Skin epidermis (tissue), 12 donors: Measurements from ENCODE around the gene PRX.

Source experiments
- H3K27ac ChIP-seq, 21 experiments: fragments of 200-600 bp; sonication (generic) in 11 of 21; one replicate each; pipeline ENCODE4 v1.5.0; 2020; ENCODE audit warnings: mild to moderate bottlenecking in 3 of 21, inconsistent platforms in 2 of 21, moderate library complexity in 2 of 21
- H3K4me3 ChIP-seq, 7 experiments: fragments of 200-600 bp; sonication (generic) in 2 of 7; one replicate each; pipeline ENCODE4 v1.5.0; 2020; ENCODE audit warnings: inconsistent platforms in 2 of 7, mild to moderate bottlenecking in 2 of 7, moderate library complexity in 1 of 7

PRX gene

GRCh38 chr19:40394816-40395210 lies 18.4 kb downstream of the PRX start:
- H3K27ac ChIP-seq = no peak overlapping the region
- H3K4me3 ChIP-seq = no peak overlapping the region

DNA sequence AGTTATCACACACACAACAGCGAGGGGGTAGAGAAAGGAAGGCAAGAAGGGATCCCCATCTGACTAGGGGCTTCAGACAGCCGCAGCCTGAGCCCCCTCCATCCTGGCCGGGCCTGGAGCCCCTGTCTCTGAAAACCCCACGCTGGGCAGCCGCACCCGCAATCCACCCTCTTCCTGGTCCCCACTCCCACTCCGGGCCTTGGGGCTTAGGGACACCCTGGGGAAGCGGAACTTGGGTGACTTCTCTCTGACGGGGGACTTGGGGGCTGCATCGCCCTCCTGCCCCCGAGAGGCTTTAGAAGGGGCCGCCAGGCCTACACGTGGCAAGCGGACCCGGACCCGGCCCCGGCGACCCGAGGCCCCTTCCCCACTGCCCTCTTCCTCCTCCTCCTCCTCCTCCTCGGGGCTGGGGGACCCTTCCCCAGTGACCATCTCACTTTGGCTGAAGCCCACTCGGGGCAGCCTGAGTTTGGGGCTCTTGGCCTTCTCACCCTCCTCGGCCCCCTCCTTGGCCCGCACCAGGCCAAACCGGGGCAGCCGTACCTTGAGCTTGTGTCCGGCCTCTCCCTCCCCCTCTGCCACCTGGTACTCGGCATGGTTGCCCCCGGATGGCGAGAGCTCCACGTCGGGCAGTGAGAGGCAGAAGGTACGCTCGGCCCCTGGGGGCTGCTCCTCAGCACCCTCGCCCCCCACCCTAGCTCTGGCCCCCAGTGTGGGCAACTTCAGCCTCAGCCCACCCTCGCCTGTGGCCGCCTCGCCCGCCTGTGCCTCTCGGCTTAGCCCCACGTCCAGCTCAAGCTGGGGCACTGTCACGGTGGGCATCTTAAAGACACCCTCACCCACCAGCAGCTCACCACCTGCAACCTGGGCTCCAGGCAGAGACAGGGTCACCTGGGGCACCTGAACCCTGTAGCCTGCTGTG lies 19.0 kb downstream of the PRX start:
- Histone ChIP-seq H3K27ac (no peak overlapping the region), H3K4me3 (no peak overlapping the region)

DNA sequence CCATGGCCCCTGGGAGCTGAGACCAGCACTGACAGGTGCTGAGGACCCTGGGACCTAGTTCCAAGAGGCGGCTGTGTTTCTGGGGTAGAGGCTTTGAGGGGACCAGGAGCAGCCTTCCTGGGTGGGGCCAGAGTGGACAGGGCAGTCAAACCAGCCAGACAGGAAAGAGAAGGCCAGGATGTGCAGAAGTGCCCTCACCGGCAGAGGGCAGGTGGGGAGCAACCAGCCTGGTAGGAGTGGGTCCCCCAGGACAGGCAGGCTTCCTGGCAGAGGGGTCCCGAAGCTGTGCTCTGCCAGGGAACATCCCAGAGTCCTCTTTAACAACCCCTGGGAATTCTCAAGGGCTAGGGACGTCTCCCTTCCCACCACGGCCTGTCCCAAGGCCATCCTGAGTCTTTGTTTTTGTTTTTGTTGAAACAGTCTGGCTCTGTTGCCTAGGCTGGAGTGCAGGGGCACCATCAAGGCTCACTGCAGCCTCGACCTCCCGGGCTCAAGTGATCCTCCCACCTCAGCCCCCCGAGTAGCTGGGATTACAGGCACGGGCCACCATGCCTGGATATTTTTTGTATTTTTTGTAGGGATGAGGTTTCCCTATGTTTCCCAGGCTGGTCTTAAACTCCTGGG lies 20.2 kb downstream of the PRX start:
- H3K27ac ChIP-seq = peak overlapping the region in 3 of 21 experiments; percentile 17 to 30 (median 21)
- H3K4me3 ChIP-seq = no peak overlapping the region

GRCh38 chr19:40392123-40392522 lies 21.1 kb downstream of the PRX start:
- no peak overlapping the region for H3K4me3 ChIP-seq
- H3K27ac ChIP-seq = peak overlapping the region in 1 of 21 experiments; percentile 21

DNA sequence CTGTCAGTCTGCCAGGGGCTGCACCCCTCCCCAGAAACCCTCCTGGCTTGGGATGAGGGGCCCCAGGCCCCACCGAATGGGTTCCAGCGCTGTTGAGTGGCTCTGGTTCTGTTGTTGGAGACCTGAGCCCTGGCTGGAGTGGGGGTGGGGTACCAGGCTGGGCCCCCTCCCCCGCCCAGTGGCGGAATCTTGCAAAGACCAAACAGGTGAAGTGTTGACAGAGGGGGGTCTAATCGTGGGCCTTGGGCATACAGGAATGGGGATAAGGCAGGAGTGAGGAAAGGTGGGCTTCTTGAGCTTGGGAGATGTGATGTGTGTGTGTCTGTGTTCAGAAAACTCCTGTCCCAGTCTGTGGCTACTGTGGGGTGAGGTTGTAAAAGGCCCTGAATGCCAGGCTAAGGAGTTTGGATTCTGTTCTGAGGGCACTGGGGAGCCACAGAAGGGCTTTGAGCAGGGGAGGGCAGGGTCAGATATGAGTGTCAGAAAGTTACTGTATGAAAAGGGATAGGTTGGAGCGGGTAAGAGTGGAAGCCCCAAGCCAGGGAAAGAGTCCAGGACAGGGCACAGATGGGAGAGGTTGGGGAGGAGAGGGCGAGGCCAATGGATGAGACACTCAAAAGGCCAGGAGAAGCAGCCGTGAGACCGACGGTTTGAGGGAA lies 23.0 kb downstream of the PRX start, which contains the start of gene HIPK4:
Gene HIPK4, minus strand, starts transcription at position 98 of the 659 bp plus-strand sequence. CDS start 279 bp downstream, outside the sequence.
- H3K27ac ChIP-seq = no peak within 1 kb of the TSS
- H3K4me3 ChIP-seq = no peak within 1 kb of the TSS

DNA sequence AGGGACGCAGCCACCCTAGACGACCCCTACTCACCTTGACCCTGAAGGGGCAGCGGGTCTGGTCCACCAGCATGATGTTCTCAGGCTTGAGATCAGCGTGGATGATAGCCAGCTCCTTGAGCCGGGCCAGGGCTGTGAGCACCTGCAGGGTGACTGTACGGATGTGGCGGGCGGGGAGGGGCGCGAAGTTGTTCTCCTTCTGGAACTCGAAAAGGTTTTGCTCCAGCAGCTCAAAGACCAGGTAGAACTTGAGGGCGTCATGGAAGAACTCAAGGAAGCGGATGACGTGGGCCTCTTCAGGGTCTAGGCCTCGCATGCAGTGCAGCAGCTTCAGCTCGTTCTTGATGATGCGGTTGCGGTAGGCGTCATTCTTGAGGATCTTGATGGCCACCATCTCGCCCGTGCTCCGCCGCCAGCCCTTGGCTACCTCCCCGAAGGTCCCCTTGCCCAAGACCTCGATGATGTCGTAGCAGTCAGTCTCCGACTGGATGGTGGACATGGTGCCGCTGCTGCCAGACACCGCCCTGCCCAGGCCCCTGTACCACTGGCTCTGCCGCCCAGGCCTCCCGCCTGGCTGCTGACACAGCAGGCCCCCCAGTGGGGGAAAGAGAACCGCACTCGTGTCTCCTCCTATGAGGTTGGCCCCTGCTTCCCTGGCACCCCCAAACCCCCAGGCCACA lies 23.6 kb downstream of the PRX start:
- Histone ChIP-seq H3K4me3 (no peak overlapping the region), H3K27ac (no peak overlapping the region)

DNA sequence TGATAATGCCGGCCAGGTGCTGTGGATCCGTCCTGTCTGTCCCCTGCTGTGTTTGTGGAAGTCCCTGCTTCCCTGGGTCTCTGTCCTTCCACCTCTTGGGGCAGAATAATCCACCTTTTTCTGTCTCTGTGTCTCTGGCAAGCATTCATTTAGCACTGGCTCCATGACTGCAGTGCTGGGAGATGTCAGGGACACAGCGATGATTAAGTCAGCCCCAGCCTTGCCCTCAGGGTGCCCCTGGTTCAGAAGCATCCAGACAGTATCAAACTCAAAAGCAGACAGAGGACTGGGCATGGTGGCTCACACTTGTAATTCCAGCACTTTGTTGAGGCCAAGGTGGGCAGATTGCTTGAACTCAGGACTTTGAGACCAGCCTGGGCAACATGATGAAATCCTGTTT lies 24.7 kb downstream of the PRX start:
- Histone ChIP-seq H3K4me3 (no peak overlapping the region), H3K27ac (no peak overlapping the region)

DNA sequence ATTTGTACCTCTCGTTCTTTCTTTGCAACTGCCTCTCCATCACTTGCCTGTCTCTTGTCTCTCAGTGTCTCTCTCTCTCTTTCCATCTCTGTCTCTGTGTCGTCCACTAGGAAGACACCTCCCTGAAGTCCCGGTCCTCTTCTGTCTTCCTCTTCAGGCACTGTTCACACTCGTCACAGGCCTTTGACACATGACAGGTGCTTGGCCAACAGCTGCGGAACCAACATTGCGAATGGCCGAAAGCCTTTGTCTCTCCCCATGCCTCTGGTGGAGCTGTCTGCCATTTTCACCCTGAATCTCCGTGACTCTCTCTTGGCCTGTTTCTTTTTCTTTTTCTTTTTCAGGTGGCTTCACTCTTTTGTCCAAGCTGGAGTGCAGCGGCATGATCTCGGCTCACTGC lies 26.0 kb downstream of the PRX start:
- H3K4me3 ChIP-seq = no peak overlapping the region

DNA sequence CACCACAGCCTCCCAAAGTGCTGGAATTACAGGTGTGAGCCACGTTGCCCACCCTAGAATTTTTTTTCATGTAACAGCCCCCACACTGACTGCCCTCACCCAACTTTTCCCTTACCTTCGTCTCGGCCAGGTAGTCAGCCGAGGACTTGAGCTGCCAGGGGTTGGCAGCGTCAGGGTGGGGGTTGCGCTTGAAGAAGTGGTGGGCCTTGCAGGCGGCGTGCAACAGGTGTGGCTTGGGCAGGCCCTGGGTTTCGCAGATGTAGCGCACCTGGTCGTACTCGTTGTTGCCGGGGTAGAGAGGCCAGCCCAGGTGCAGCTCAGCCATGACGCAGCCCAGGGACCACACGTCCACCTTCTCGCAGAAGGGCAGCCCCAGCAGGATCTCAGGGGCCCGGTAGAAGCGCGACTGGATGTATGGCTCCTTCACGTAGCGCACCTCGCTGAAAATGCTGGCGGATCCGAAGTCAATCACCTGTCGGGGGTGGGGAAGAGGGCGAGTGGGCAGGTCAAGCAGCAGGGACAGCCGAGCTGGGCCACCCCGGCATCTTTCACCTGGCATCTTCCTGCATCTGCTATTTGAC lies 29.4 kb downstream of the PRX start:
- Histone ChIP-seq H3K27ac (no peak overlapping the region), H3K4me3 (no peak overlapping the region)

More for the DNA sequence above, 26.0 kb downstream of the PRX start:
- H3K27ac ChIP-seq = no peak overlapping the region

DNA sequence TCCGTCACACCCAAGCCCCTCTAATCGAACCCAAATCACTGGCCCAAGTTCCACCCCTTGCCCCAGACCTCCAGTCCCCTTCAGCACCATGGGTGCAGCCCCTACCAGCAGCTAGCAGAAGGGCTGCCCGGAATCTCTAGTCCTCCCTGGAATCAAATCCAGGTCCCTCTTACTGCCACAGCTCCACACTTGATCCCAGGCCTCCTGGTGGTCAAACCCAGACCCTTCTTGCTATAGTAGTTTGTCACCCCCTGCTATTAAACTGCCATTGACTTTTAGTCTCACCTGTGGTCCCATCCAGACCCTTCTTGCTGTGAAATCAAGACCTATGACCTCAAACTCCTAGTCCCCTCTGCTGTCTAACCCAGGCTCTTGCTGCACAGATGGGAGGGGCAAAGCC lies 31.9 kb downstream of the PRX start:
- Histone ChIP-seq H3K27ac (no peak overlapping the region), H3K4me3 (no peak overlapping the region)

DNA sequence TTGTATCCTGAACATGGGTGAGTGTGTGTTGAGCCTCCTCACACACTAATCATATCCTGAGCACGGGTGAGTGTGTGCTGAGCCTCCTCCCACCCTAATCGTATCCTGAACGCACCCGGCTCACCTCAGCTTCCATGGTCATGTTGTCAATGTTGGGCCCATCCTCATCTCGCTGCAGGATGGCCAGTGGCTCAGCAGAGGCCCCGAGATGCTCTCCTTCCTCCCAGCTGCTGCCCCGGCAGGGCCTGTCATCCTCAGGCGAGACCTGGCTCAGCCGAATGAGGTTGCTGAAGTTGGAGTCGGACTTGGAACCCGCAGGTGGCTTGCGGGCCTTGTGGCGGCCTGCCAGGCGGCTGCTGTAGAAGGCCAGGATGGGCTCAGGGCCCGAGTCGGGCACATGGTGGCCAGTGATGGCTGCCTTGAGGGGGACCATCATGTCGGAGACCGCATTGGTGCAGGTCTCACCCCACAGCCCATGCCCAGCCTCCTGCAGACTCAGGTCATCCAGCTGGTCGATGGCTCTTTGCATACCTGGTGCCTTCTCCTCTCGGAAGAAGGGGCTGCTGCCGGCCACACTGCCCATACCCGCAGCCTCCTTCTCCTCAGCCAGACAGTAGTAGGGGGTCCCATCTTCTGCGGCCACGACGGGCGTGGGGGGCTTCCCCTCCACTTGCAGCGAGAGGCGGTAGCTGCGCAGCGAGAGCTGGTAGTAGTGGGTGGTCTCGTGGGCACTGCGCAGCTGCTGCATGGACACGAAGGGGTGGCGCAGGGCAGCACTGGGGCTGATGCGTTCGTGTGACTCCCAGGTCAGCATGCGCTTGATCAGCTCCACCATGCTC lies 32.8 kb downstream of the PRX start:
- H3K27ac ChIP-seq = no peak overlapping the region
- no peak overlapping the region for H3K4me3 ChIP-seq

DNA sequence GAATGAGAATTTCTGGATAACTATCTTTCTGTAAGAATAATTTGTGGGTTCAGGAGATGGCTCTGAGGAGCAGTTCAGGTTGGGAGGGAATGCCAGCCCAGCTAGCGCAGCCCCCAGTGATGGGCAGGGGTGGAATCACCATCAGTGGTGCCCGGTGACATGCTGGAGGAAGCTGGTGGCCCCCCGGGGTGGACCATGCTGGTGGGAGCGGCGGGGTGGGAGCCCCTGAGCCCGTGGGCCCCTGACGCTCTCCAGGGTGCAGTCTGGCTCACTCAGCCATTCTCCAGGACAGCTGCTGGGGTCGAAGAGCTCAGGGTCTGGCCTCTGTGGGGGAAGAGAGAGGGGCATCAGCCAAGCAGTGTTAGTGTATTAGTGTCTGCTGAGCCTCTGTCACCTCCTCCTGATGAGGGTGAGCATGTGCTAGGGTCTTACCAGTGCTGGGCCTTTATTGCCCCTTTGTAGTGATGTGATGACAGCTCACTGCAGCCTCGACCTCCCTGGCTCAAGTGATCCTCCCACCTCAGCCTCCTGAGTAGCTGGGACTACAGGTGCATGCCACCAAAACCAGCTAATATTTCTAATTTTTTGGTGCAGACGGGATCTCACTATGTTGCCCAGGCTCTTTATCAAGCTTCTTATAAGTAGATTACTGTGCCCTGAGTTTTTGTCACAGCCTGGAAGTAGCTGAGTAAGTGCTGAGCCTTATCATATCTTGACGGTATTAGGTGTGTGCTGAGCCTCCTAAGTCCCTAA lies 33.6 kb downstream of the PRX start:
- Histone ChIP-seq H3K27ac (no peak overlapping the region), H3K4me3 (no peak overlapping the region)

DNA sequence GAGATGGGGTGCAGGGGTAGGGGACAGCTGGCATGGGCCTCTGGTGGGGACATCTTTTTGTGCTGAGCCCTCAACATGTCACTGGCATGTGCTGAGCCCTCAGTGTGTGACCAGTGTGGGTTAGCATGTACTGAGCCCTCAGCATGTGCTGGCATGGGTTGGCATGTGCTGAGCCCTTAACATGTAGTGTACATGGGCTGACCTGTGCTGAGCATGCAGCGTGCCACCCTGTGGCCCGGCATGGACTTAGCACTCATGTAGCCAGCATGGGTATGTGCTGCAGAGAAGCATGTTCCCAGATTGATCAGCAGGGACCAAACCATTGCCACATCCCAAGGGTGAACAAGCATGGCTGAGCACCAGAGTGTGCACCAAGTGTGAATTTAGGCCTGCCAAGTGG lies 34.7 kb downstream of the PRX start:
- no peak overlapping the region for H3K27ac ChIP-seq
- no peak overlapping the region for H3K4me3 ChIP-seq

- Histone ChIP-seq H3K27ac (no peak overlapping the region), H3K4me3 (no peak overlapping the region)
These were observed 35.2 kb downstream of the PRX start for GRCh38 chr19:40377876-40378385.

GRCh38 chr19:40376286-40376862 lies 36.8 kb downstream of the PRX start:
- no peak overlapping the region for H3K27ac ChIP-seq
- H3K4me3 ChIP-seq = no peak overlapping the region

DNA sequence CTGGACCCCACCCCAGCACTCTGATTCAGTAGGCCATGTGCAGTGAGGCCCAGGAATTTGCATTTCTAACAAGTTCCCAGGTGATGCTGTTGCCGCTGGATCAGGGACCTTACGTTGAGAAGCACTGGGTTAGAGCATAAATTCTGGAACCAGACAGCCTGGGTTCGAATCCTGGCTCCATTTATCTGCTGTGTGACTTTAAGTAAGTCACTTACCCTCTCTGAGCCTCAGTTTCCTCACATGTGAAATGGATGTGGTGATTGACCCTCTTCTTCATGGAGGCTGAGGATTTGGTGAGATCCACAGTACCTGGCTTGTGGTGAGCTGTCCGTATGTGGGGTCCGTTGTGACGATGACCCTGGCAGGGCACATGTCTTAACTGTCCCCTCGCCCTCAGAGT lies 39.1 kb downstream of the PRX start:
- Histone ChIP-seq H3K27ac (no peak overlapping the region), H3K4me3 (no peak overlapping the region)

DNA sequence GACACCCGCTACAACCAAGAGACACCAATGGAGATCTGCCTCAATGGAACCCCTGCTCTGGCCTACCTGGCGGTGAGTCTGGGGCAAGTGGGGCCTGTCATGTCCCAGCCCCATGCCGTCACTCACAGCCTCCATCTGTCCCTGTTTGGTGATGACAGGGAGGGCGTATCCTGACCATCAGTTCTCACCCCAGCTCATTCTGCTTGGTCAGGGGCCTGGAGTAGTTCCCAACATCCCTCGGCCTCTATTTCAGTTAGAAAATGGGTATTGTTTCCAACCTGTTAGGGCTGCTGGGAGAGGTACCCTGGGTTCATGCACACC lies 41.4 kb downstream of the PRX start:
- H3K27ac ChIP-seq = no peak overlapping the region
- no peak overlapping the region for H3K4me3 ChIP-seq
